H1 (cell line): ENCODE measurements around the gene CORO1C. TPM values are rescaled to one million over a fixed set of nuclear protein-coding genes. Genes with fewer than 3 reads are reported as not detected.

Experiments used
- CTCF ChIA-PET: fragments of 300-600 bp; sonication (Branson Sonifier 250); formaldehyde crosslinking; loops from one replicate; lab custom pipeline; 2021; ENCODE audit not compliant: partially characterized antibody; lab: Charles Lee
- POLR2A ChIA-PET: fragments of 300-600 bp; sonication (Branson Sonifier 250); formaldehyde crosslinking; loops from one replicate; lab custom pipeline; 2021; ENCODE audit warnings: inconsistent platforms; ENCODE audit not compliant: partially characterized antibody; lab: Charles Lee
- DNase-seq, 2 experiments: peaks; one replicate each; pipeline versions ENCODE4 v3.0.0 to v3.0.0-alpha.2; 2010 to 2022; ENCODE audit warnings: low spot score in 2 of 2, low read depth in 1 of 2, mixed read lengths in 1 of 2
- FAIRE-seq: peaks from 2 replicates; lab custom pipeline; 2011; peaks lifted over from hg19 to GRCh38; lab: Jason Lieb, UNC
- H2AFZ ChIP-seq: 2 replicates; pipeline ENCODE4 v1.8.1; 2012; ENCODE audit warnings: low read length, inconsistent platforms
- H2AK5ac ChIP-seq: 2 replicates; pipeline ENCODE4 v1.6.1; 2013; ENCODE audit warnings: low read depth, low read length
- H2BK120ac ChIP-seq: replicated peaks from 2 replicates; pipeline ENCODE3; 2013; ENCODE audit warnings: low read depth, low read length, inconsistent platforms
- H2BK12ac ChIP-seq: 2 replicates; pipeline ENCODE4 v1.6.1; 2013; ENCODE audit warnings: low read depth, low read length
- H2BK15ac ChIP-seq: 2 replicates; pipeline ENCODE4 v1.6.1; 2013; ENCODE audit warnings: low read length
- H2BK20ac ChIP-seq: 2 replicates; pipeline ENCODE4 v1.6.1; 2013; ENCODE audit warnings: low read length
- H2BK5ac ChIP-seq: 2 replicates; pipeline ENCODE4 v1.6.1; 2013; ENCODE audit warnings: low read depth, low read length
- H3K14ac ChIP-seq: 2 replicates; pipeline ENCODE4 v1.6.1; 2013; ENCODE audit warnings: inconsistent platforms; ENCODE audit not compliant: insufficient read length
- H3K18ac ChIP-seq: 2 replicates; pipeline ENCODE4 v1.6.1; 2013; ENCODE audit warnings: low read length; ENCODE audit errors: extremely low read depth
- H3K23ac ChIP-seq: 2 replicates; pipeline ENCODE4 v1.6.1; 2013; ENCODE audit warnings: inconsistent platforms; ENCODE audit not compliant: insufficient read length
- H3K23me2 ChIP-seq: 2 replicates; pipeline ENCODE4 v1.6.1; 2013; ENCODE audit warnings: low read depth, low read length
- H3K27ac ChIP-seq: 2 replicates; pipeline ENCODE4 v1.6.1; 2011; ENCODE audit warnings: low read depth, low read length, inconsistent platforms
- H3K27me3 ChIP-seq, 4 experiments: replicated peaks in 1 of 4; 1 replicate in 1 of 4; 2 replicates in 3 of 4; pipeline versions ENCODE4 v1.6.1 to v1.8.1; 2011 to 2013; ENCODE audit warnings: low read length in 3 of 4, mild to moderate bottlenecking in 3 of 4, inconsistent platforms in 2 of 4, mixed read lengths in 2 of 4, moderate library complexity in 1 of 4; ENCODE audit not compliant: control insufficient read depth in 3 of 4, insufficient read depth in 3 of 4; ENCODE audit errors: extremely low read depth in 1 of 4
- H3K36me3 ChIP-seq, 4 experiments: 2 replicates each; pipeline versions ENCODE4 v1.6.1 to v1.8.1; 2011 to 2013; ENCODE audit warnings: mild to moderate bottlenecking in 4 of 4, low read length in 3 of 4, moderate library complexity in 2 of 4, control low read depth in 1 of 4, inconsistent platforms in 1 of 4; ENCODE audit not compliant: insufficient read depth in 4 of 4, control insufficient read depth in 2 of 4
- H3K4ac ChIP-seq: replicated peaks from 2 replicates; pipeline ENCODE3; 2013; ENCODE audit warnings: low read length, low read depth, mixed read lengths, inconsistent platforms; ENCODE audit not compliant: insufficient read length
- H3K4me1 ChIP-seq, 4 experiments: replicated peaks in 1 of 4; 1 replicate in 1 of 4; 2 replicates in 3 of 4; pipeline versions ENCODE4 v1.6.1 to v1.8.1; 2011 to 2013; ENCODE audit warnings: low read length in 3 of 4, inconsistent platforms in 2 of 4, mixed read lengths in 1 of 4; ENCODE audit not compliant: insufficient read depth in 4 of 4, control insufficient read depth in 3 of 4
- H3K4me2 ChIP-seq, 2 experiments: 2 replicates each; pipeline versions ENCODE4 v1.6.1 to v1.8.1; 2011 to 2013; ENCODE audit warnings: low read depth in 2 of 2, low read length in 2 of 2, control low read depth in 1 of 2, inconsistent platforms in 1 of 2, mild to moderate bottlenecking in 1 of 2; ENCODE audit not compliant: insufficient read depth in 1 of 2
- H3K4me3 ChIP-seq, 4 experiments: fragments of 200-600, 300-600 bp in 1 of 4; sonication (generic), shearing (Covaris generic), sonication (Bioruptor Twin) in 1 of 4; 2 replicates each; pipeline versions ENCODE4 v1.5.1 to v1.8.1; 2011 to 2016; ENCODE audit warnings: low read length in 4 of 4, low read depth in 3 of 4, control low read depth in 2 of 4, inconsistent platforms in 2 of 4, mild to moderate bottlenecking in 2 of 4, mixed read lengths in 1 of 4, moderate library complexity in 1 of 4; ENCODE audit not compliant: insufficient read depth in 2 of 4; ENCODE audit errors: extremely low read depth in 1 of 4
- H3K56ac ChIP-seq: replicated peaks from 2 replicates; pipeline ENCODE3; 2013; ENCODE audit warnings: low read depth, mild to moderate bottlenecking, mixed read lengths, low read length, inconsistent platforms; ENCODE audit not compliant: insufficient read length
- H3K79me1 ChIP-seq: 2 replicates; pipeline ENCODE4 v1.6.1; 2013; ENCODE audit warnings: low read depth, low read length, control low read depth
- H3K79me2 ChIP-seq, 2 experiments: 2 replicates each; pipeline versions ENCODE4 v1.6.1 to v1.8.1; 2012 to 2013; ENCODE audit warnings: low read length in 2 of 2, mild to moderate bottlenecking in 2 of 2, inconsistent platforms in 1 of 2; ENCODE audit not compliant: insufficient read depth in 2 of 2, control insufficient read depth in 1 of 2
- H3K9ac ChIP-seq, 4 experiments: replicated peaks in 1 of 4; 1 replicate in 1 of 4; 2 replicates in 3 of 4; pipeline versions ENCODE4 v1.6.1 to v1.8.1; 2011 to 2013; ENCODE audit warnings: low read depth in 3 of 4, low read length in 3 of 4, control low read depth in 2 of 4, mild to moderate bottlenecking in 2 of 4, moderate library complexity in 2 of 4, inconsistent platforms in 1 of 4; ENCODE audit errors: extremely low read depth in 1 of 4
- H3K9me3 ChIP-seq, 2 experiments: 2 replicates each; pipeline versions ENCODE4 v1.6.1 to v1.8.1; 2012 to 2013; ENCODE audit warnings: mild to moderate bottlenecking in 2 of 2, moderate library complexity in 2 of 2, control low read depth in 1 of 2, inconsistent platforms in 1 of 2, low read depth in 1 of 2, low read length in 1 of 2, mixed read lengths in 1 of 2; ENCODE audit not compliant: insufficient read depth in 2 of 2
- H4K20me1 ChIP-seq, 2 experiments: replicated peaks in 1 of 2; 2 replicates each; pipeline versions ENCODE3 to v1.8.1; 2011 to 2013; ENCODE audit warnings: inconsistent platforms in 2 of 2, low read length in 2 of 2, mild to moderate bottlenecking in 1 of 2; ENCODE audit not compliant: insufficient read depth in 2 of 2, control insufficient read depth in 1 of 2
- H4K5ac ChIP-seq: 2 replicates; pipeline ENCODE4 v1.6.1; 2013; ENCODE audit warnings: low read length, low read depth, mixed read lengths, inconsistent platforms; ENCODE audit not compliant: insufficient read length
- H4K8ac ChIP-seq: 2 replicates; pipeline ENCODE4 v1.8.0; 2013; ENCODE audit warnings: mild to moderate bottlenecking, moderate library complexity, low read length, inconsistent platforms; ENCODE audit not compliant: insufficient read depth; ENCODE audit errors: extremely low read depth
- H4K91ac ChIP-seq: replicated peaks from 2 replicates; pipeline ENCODE3; 2013; ENCODE audit warnings: low read length, mixed read lengths, inconsistent platforms; ENCODE audit not compliant: insufficient read length
- CTBP2 ChIP-seq: IDR thresholded peaks from 2 replicates; pipeline ENCODE4 v1.7.0; 2011; ENCODE audit warnings: borderline replicate concordance, mild to moderate bottlenecking, moderate library complexity, mixed read lengths, low read length; ENCODE audit not compliant: insufficient read depth, insufficient read length
- CTCF ChIP-seq, 3 experiments: IDR thresholded peaks; 1 replicate in 2 of 3; 2 replicates in 1 of 3; pipeline versions ENCODE4 v1.5.1 to v1.6.1; 2011; ENCODE audit warnings: low read length in 3 of 3, mild to moderate bottlenecking in 3 of 3, inconsistent platforms in 2 of 3, low read depth in 1 of 3, moderate library complexity in 1 of 3; ENCODE audit not compliant: insufficient read depth in 1 of 3; ENCODE audit errors: control extremely low read depth in 1 of 3
- EP300 ChIP-seq, 2 experiments: IDR thresholded peaks; 1 replicate in 1 of 2; 2 replicates in 1 of 2; pipeline ENCODE4 v1.6.1; 2011 to 2012; ENCODE audit warnings: low read depth in 2 of 2, low read length in 2 of 2, mild to moderate bottlenecking in 2 of 2, borderline replicate concordance in 1 of 2, inconsistent platforms in 1 of 2, moderate library complexity in 1 of 2
- POLR2A ChIP-seq, 2 experiments: IDR thresholded peaks; 1 replicate in 1 of 2; 2 replicates in 1 of 2; pipeline ENCODE4 v1.6.1; 2011; ENCODE audit warnings: low read depth in 2 of 2, low read length in 2 of 2, mild to moderate bottlenecking in 2 of 2; ENCODE audit errors: control extremely low read depth in 1 of 2
- SIN3A ChIP-seq, 2 experiments: IDR thresholded peaks in 1 of 2; conservative IDR thresholded peaks in 1 of 2; 2 replicates each; pipeline ENCODE4 v1.6.1; 2011 to 2012; ENCODE audit warnings: low read length in 2 of 2, improper control_type of control experiment in 1 of 2, low read depth in 1 of 2, mild to moderate bottlenecking in 1 of 2
- YY1 ChIP-seq: IDR thresholded peaks from 2 replicates; pipeline ENCODE4 v1.6.1; 2011; ENCODE audit warnings: low read depth, mild to moderate bottlenecking, low read length
- WGBS, 2 experiments: shearing (Covaris generic) in 1 of 2; methylation state at CpG; one replicate each; pipeline versions ENCODE4 v1.1.6 to v1.1.7; 2013 to 2015; ENCODE audit warnings: low lambda C conversion rate in 2 of 2, mixed read lengths in 2 of 2, inconsistent platforms in 1 of 2, low coverage in 1 of 2, missing lambda C conversion rate in 1 of 2; ENCODE audit not compliant: insufficient replicate concordance in 2 of 2, insufficient coverage in 1 of 2, insufficient read length in 1 of 2; ENCODE audit errors: extremely low coverage in 1 of 2, missing lambda C conversion rate in 1 of 2; 5-methylcytosine and 5-hydroxymethylcytosine counted together
- polyA plus RNA-seq, 7 experiments: library from polyadenylated mRNA; depleted of rRNA in 3 of 7; stranded (reverse) in 5 of 7; unstranded in 2 of 7; fragments of >200 nt in 5 of 7; fragments of 200-250 nt in 2 of 7; gene quantifications; 1 replicate in 5 of 7; 2 replicates in 1 of 7; 4 replicates in 1 of 7; pipeline versions ENCODE4 v1.2.1 to v1.2.3, GENCODE V29; 2011 to 2013; ENCODE audit warnings: missing spikeins in 2 of 7, mixed read lengths in 2 of 7
- total RNA-seq: library from RNA; stranded (reverse); fragmentation: NEBNext Ultra II Directional; extraction: Animal tissue kit (Norgen Biotek cat#: 25700); gene quantifications from 2 replicates; pipeline ENCODE4 v1.2.1, GENCODE V29; 2021
- TF ChIP-seq, protein P1 (sequence below): IDR thresholded peaks from 2 replicates; pipeline ENCODE4 v1.6.1; 2012; ENCODE audit warnings: inconsistent platforms

Gene CORO1C
- total and polyA plus RNA-seq, 2 of the 8 experiments (the other 6 are each of a cell fraction or from before 2014, with no cell fraction given) = 72.7 to 120 TPM

DNA sequence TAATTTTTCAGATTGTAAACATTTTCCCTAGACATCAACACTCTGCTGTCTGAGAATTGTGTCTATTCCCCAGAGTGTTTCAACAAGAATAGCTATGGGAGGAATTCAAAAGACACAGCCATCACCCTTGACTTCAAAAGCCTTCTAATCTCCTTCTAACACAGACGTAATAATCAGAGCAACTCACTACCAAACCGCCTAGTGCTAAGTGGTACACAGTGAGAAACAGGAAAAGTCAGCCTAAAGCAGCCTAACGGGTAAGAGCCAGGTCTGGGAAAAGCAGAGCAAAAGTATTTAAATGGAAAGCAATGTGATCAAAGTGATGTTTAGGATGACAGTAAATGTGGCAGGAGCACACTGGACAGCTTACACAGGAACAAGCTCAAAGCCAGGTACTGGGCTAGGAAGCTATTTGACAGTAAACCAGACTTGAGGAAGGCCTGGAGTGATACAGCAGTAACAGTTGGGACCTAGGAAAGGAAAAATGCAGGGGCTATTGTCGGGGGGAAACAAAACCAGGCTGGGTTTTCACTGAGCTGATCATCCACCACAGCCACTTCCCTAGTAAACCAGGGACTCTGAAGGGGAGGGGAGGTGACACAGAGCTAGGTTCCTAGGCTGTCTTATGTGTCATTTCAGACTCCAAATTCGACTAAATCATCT lies 29.4 kb downstream of the CORO1C start:
- Histone ChIP-seq H2BK120ac (no peak overlapping the region), H3K23ac (no peak overlapping the region), H3K27me3 (no peaks in the 10 kb centered on the region), H3K4ac (no peak overlapping the region), H4K5ac (no peak overlapping the region), H3K23me2 (no peaks in the 10 kb centered on the region), H3K18ac (peak overlapping the region; percentile 56; the same call in 1 of the 2 replicates), H3K56ac (no peak overlapping the region), H3K4me3 (no peak overlapping the region), H2AK5ac (no peak overlapping the region), H3K4me2 (peak overlapping the region in 1 of 2 experiments; percentile 35; a peak in 1 of 4 replicates), H3K4me1 (peaks cover 6 to 16% (median 10%) of the 10 kb centered on the region in 4 experiments; a peak in 6 of 7 replicates), H3K9me3 (no peaks in the 10 kb centered on the region), H3K79me1 (peaks cover 8% of the 10 kb centered on the region; the same call in 1 of the 2 replicates), H3K9ac (peak overlapping the region in 1 of 4 experiments; percentile 43; a peak in 1 of 7 replicates), H4K8ac (no peak overlapping the region), H3K27ac (peak overlapping the region; percentile 22; the same call in 1 of the 2 replicates), H2BK12ac (no peak overlapping the region), H4K91ac (no peak overlapping the region), H3K79me2 (peaks cover 0 to 69% of the 10 kb centered on the region in 2 experiments; a peak in 2 of 4 replicates), H2BK5ac (peak overlapping the region; percentile 27; the same call in 1 of the 2 replicates), H2AFZ (no peak overlapping the region), H2BK15ac (no peak overlapping the region), H2BK20ac (no peak overlapping the region), H3K14ac (no peak overlapping the region), H3K36me3 (peaks cover 3 to 16% (median 10%) of the 10 kb centered on the region in 4 experiments; a peak in 5 of 8 replicates), H4K20me1 (peaks cover 6 to 18% of the 10 kb centered on the region in 2 experiments)
- no peak for DNase-seq
- ChIA-PET POLR2A (interaction anchor here (0.9 to 1.7 kb wide), 3 partner anchors 11 to 29 kb away, joined by 3 to 10 read pairs (median 3); no protein-coding TSS in a partner anchor), CTCF (interaction anchor here (0.8 to 3.3 kb wide), 11 partner anchors 10 to 102 kb away, joined by 3 to 15 read pairs (median 4); no protein-coding TSS in a partner anchor)
- 69% methylated on average over 5 of the region's 5 CpGs; no CpG with 5 or more reads in 1 of the 2 experiments for WGBS, 2 experiments
- no peak for FAIRE-seq
- TF ChIP-seq POLR2A (IDR thresholded peaks at IDR 0.05; ENCODE audit: control extremely low read depth in 1 of 2, low read depth in 2 of 2, low read length in 2 of 2) (no peak), CTCF (IDR thresholded peaks at IDR 0.05; ENCODE audit: control extremely low read depth in 1 of 3, insufficient read depth in 1 of 3, low read depth in 1 of 3, low read length in 3 of 3) (no peak), SIN3A (conservative IDR thresholded peaks at IDR 0.05 in 1 of 2, IDR thresholded peaks at IDR 0.05 in 1 of 2; ENCODE audit: low read depth in 1 of 2, low read length in 2 of 2) (no peak), CTBP2 (no peak), EP300 (IDR thresholded peaks at IDR 0.05; ENCODE audit: borderline replicate concordance in 1 of 2, low read depth in 2 of 2, low read length in 2 of 2) (no peak), YY1 (no peak)
- TF ChIP-seq, protein P1, sequence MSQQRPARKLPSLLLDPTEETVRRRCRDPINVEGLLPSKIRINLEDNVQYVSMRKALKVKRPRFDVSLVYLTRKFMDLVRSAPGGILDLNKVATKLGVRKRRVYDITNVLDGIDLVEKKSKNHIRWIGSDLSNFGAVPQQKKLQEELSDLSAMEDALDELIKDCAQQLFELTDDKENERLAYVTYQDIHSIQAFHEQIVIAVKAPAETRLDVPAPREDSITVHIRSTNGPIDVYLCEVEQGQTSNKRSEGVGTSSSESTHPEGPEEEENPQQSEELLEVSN = no peak
